Thymus (tissue), 11 donors: ENCODE results near the gene TRAF3IP3. TPM values are rescaled to one million over a fixed set of nuclear protein-coding genes. Genes with fewer than 3 reads are reported as not detected.

Source experiments
- DNase-seq, 9 donors: peaks; one replicate each; pipeline ENCODE4 v3.0.0-alpha.2; 2013; ENCODE audit warnings: low spot score in 9 of 9, low read depth in 6 of 9, missing footprints in 1 of 9
- H3K27ac ChIP-seq, 2 donors: one replicate each; pipeline ENCODE4 v1.5.1; 2013; ENCODE audit warnings: control low read depth in 1 of 2, low read depth in 1 of 2, low read length in 1 of 2, mild to moderate bottlenecking in 1 of 2, moderate library complexity in 1 of 2
- H3K27me3 ChIP-seq, 2 donors: one replicate each; pipeline ENCODE4 v1.5.1; 2013; ENCODE audit warnings: low read length in 1 of 2; ENCODE audit not compliant: control insufficient read depth in 2 of 2, insufficient read depth in 1 of 2
- H3K36me3 ChIP-seq, 2 donors: one replicate each; pipeline ENCODE4 v1.5.1; 2013; ENCODE audit warnings: low read length in 1 of 2, mild to moderate bottlenecking in 1 of 2, moderate library complexity in 1 of 2; ENCODE audit not compliant: control insufficient read depth in 2 of 2, insufficient read depth in 2 of 2
- H3K4me1 ChIP-seq, 2 donors: one replicate each; pipeline ENCODE4 v1.5.1; 2013; ENCODE audit warnings: low read length in 2 of 2; ENCODE audit not compliant: control insufficient read depth in 2 of 2, insufficient read depth in 2 of 2
- H3K4me3 ChIP-seq, 2 donors: one replicate each; pipeline ENCODE4 v1.5.1; 2013; ENCODE audit warnings: low read length in 2 of 2, control low read depth in 1 of 2, mild to moderate bottlenecking in 1 of 2
- H3K9me3 ChIP-seq, 2 donors: one replicate each; pipeline ENCODE4 v1.5.1; 2013; ENCODE audit warnings: low read length in 1 of 2, mild to moderate bottlenecking in 1 of 2; ENCODE audit not compliant: control insufficient read depth in 2 of 2, insufficient read depth in 1 of 2
- WGBS: extraction: QIAGEN DNeasy Blood & Tissue Kit; methylation state at CpG from one replicate; pipeline ENCODE4 v1.1.7; 2013; 5-methylcytosine and 5-hydroxymethylcytosine counted together
- polyA plus RNA-seq: library from polyadenylated mRNA; stranded (reverse); fragments of 200-250 nt; gene quantifications from one replicate; pipeline ENCODE4 v1.2.3, GENCODE V29; 2013
- total RNA-seq: library from RNA; stranded (reverse); fragments of 120-200 nt; gene quantifications from one replicate; pipeline ENCODE4 v1.2.4, GENCODE V29; 2013
- donor health status: healthy.

The TRAF3IP3 gene
- total and polyA plus RNA-seq, 2 donors = 142 to 241 TPM

DNA sequence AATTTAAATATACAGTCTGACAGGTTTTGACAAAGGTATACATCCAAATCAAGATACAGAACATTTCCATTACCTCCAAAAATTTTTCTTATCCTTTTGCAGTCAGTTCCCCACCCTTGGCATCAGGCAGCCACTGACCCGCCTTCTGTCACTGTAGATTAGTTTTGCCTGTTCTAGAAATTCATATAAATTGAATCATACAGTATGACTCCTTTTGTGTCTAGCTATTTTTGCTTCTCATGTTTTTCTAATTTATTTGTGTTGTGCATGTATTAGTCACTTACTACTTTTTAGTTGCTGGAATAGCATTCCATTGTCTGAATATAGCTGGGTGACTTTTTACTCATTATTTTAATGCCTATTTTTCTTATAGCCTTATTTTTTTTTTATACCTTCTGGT, 75.8 kb downstream of the TRAF3IP3 start:
- peaks cover 4 to 36% of the 10 kb centered on the region in 2 donors for H3K36me3 ChIP-seq
- H3K27ac ChIP-seq = no peak overlapping the region
- 94% methylated on average over 1 of the region's 1 CpG for WGBS
- no peak overlapping the region for H3K4me3 ChIP-seq
- no peaks in the 10 kb centered on the region for H3K9me3 ChIP-seq
- H3K4me1 ChIP-seq = no peaks in the 10 kb centered on the region
- no peaks in the 10 kb centered on the region for H3K27me3 ChIP-seq
- no peak for DNase-seq

Other genes starting within 250 kb of the TRAF3IP3 start
- 0.14 TPM for gene CAMK1G, start 172.3 kb upstream of the TRAF3IP3 start, total RNA-seq
- 0.27 TPM for gene CAMK1G, start 172.3 kb upstream of the TRAF3IP3 start, polyA plus RNA-seq
- gene LAMB3, start 103.6 kb upstream of the TRAF3IP3 start, total RNA-seq = 13.9 TPM
- 10.5 TPM for gene LAMB3, start 103.6 kb upstream of the TRAF3IP3 start, polyA plus RNA-seq
- 2.8 TPM for gene G0S2, start 80.6 kb upstream of the TRAF3IP3 start, total RNA-seq
- gene G0S2, start 80.6 kb upstream of the TRAF3IP3 start, polyA plus RNA-seq = 23.5 TPM
- gene HSD11B1, start 51.2 kb upstream of the TRAF3IP3 start, total RNA-seq = 0.14 TPM
- gene HSD11B1, start 51.2 kb upstream of the TRAF3IP3 start, polyA plus RNA-seq = 0.55 TPM
- 3.0 TPM for gene C1orf74, start 28.5 kb downstream of the TRAF3IP3 start, total RNA-seq
- 2.8 TPM for gene C1orf74, start 28.5 kb downstream of the TRAF3IP3 start, polyA plus RNA-seq
- 22.8 TPM for gene IRF6, start 50.1 kb downstream of the TRAF3IP3 start, total RNA-seq
- gene IRF6, start 50.1 kb downstream of the TRAF3IP3 start, polyA plus RNA-seq = 39.9 TPM
- gene UTP25, start 71.9 kb downstream of the TRAF3IP3 start, total RNA-seq = 6.2 TPM
- gene UTP25, start 71.9 kb downstream of the TRAF3IP3 start, polyA plus RNA-seq = 2.9 TPM
- gene SYT14, start 182.2 kb downstream of the TRAF3IP3 start, total RNA-seq = 0.05 TPM
- 0.16 TPM for gene SYT14, start 182.2 kb downstream of the TRAF3IP3 start, polyA plus RNA-seq